ENCODE results near the gene ANKFN1.

Gene ANKFN1

GRCh38 chr17:56521414-56522141, 368.3 kb downstream of the ANKFN1 start:
- DNase-seq, result no peak

GRCh38 chr17:56523042-56523441, 369.8 kb downstream of the ANKFN1 start:
- DNase-seq, result no peak

- DNase-seq, result no peak
These were observed 375.4 kb downstream of the ANKFN1 start for GRCh38 chr17:56528696-56529095.

GRCh38 chr17:56532926-56533325, 379.7 kb downstream of the ANKFN1 start:
- DNase-seq, result no peak

GRCh38 chr17:56536766-56537165, 383.5 kb downstream of the ANKFN1 start:
- no peak for DNase-seq

- no peak for DNase-seq
These were observed 387.6 kb downstream of the ANKFN1 start for GRCh38 chr17:56540836-56541235.

GRCh38 chr17:56543280-56543679, 390.0 kb downstream of the ANKFN1 start:
- no peak for DNase-seq

- DNase-seq, result no peak
These were observed 391.8 kb downstream of the ANKFN1 start for GRCh38 chr17:56545106-56545505.

- DNase-seq, result no peak
These were observed 392.7 kb downstream of the ANKFN1 start for GRCh38 chr17:56545930-56546329.

GRCh38 chr17:56548661-56549060, 395.4 kb downstream of the ANKFN1 start:
- DNase-seq, result no peak

- DNase-seq, result peak; percentile 40
These were observed 396.2 kb downstream of the ANKFN1 start for GRCh38 chr17:56549501-56549900.

GRCh38 chr17:56557682-56558081, 404.4 kb downstream of the ANKFN1 start:
- no peak for DNase-seq

GRCh38 chr17:56558088-56558487, 404.8 kb downstream of the ANKFN1 start:
- no peak for DNase-seq

Measured in femur (tissue), 1 donor.